Measurements from ENCODE around the gene SH3TC1.

SH3TC1 gene

DNA sequence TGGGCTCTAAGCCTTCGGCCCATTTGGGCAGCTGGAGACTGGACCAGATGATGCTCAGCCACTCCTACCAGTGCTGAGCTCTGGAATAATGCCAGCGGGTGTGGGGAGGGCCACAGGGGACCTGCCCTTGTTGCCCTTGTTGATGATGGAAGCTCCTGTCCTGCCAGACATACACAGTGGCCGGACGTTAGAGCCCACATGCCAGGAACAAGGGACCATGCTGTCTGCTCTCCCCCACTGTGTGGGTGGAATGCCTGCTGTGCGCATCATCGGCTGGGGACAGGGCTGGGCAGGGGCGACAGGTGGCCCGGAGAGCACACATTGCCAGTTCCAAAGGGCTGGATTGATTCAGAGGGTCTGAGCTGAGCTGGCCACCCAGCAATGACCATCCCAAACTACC is 42.5 kb upstream of the SH3TC1 start:
- Histone ChIP-seq H3K4me3 (ENCODE audit: insufficient read depth, low read depth, low read length, poor library complexity, severe bottlenecking) (no peak overlapping the region), H3K9me3 (ENCODE audit: control insufficient read depth, low read length) (no peaks in the 10 kb centered on the region), H3K4me1 (ENCODE audit: control insufficient read depth, insufficient read depth, low read length, poor library complexity, severe bottlenecking) (peaks cover 15% of the 10 kb centered on the region), H3K36me3 (ENCODE audit: control insufficient read depth, insufficient read depth, low read length) (no peaks in the 10 kb centered on the region), H3K27ac (ENCODE audit: insufficient read depth, low read length, poor library complexity, severe bottlenecking) (no peak overlapping the region), H3K27me3 (replicated peaks; ENCODE audit: control insufficient read depth, insufficient read depth, low read length, poor library complexity, severe bottlenecking) (no peaks in the 10 kb centered on the region)
- DNase-seq, result no peak

DNA sequence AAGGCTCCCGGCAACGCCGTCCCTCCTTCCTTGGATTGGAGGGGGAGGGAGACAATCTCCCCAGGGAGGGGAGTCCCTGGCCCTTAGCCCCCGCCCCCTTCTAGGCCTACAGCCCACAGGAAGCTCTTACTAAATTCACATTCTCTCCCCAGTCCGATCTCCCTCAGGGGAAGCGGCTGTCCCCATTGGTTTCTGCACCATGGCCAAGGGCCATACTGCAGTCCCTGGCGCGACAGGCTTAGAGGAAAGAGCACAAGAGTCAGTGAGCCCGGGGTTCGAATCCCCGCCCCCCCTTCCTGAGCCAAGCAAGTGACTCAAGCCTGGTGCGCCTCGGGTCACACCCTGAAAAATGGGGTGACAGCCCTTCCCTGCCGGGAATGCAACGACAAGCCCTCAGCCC is 41.6 kb upstream of the SH3TC1 start:
- no peak for DNase-seq
- no peaks in the 10 kb centered on the region for H3K9me3 ChIP-seq (ENCODE audit: control insufficient read depth, low read length)
- H3K27ac ChIP-seq (ENCODE audit: insufficient read depth, low read length, poor library complexity, severe bottlenecking), result no peak overlapping the region
- no peaks in the 10 kb centered on the region for H3K27me3 ChIP-seq (replicated peaks; ENCODE audit: control insufficient read depth, insufficient read depth, low read length, poor library complexity, severe bottlenecking)
- peaks cover 15% of the 10 kb centered on the region for H3K4me1 ChIP-seq (ENCODE audit: control insufficient read depth, insufficient read depth, low read length, poor library complexity, severe bottlenecking)
- no peaks in the 10 kb centered on the region for H3K36me3 ChIP-seq (ENCODE audit: control insufficient read depth, insufficient read depth, low read length)
- H3K4me3 ChIP-seq (ENCODE audit: insufficient read depth, low read depth, low read length, poor library complexity, severe bottlenecking), result peak overlapping the region; percentile 91

DNA sequence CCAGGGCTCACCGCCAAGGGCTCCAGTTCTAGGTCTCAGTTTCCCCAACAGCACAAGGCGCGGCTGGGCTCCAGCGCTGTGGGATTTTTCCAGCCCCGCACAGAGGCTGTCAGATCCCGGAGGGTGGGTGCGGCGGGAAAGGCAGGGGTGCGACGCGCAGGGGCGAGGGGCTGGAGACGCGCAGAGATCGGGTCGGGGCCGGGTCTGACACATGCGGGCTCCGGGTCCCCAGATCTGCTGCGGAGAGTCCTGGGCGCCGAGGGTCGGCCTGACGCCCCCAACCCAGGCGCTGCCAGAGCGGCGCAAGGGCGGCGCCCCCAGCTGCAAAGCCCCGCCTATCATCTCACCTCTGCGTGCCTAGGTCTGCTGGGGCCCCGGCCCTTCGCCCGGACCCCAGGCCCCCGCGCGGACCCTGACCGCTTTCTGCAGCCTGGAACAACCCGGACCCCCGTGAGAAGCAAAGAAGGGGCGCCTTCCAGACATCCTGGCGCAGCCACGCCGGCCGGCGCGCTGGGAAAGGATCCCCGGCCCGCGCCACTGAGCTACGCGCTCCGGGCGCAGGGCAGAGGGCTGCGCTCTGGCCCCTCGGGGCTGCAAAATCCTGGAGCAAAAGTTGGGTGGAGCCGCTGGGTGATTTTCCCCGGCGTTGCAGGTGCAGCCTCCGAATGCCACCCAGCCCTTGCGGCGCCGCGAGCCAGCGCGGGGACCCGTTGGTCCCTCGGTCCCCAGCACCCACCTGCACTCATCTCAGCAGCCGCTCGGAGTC is 41.0 kb upstream of the SH3TC1 start:
- H3K36me3 ChIP-seq (ENCODE audit: control insufficient read depth, insufficient read depth, low read length), result no peaks in the 10 kb centered on the region
- no peaks in the 10 kb centered on the region for H3K27me3 ChIP-seq (replicated peaks; ENCODE audit: control insufficient read depth, insufficient read depth, low read length, poor library complexity, severe bottlenecking)
- DNase-seq, result no peak
- H3K4me3 ChIP-seq (ENCODE audit: insufficient read depth, low read depth, low read length, poor library complexity, severe bottlenecking), result peak overlapping the region; percentile 91
- no peaks in the 10 kb centered on the region for H3K9me3 ChIP-seq (ENCODE audit: control insufficient read depth, low read length)
- peaks cover 15% of the 10 kb centered on the region for H3K4me1 ChIP-seq (ENCODE audit: control insufficient read depth, insufficient read depth, low read length, poor library complexity, severe bottlenecking)
- no peak overlapping the region for H3K27ac ChIP-seq (ENCODE audit: insufficient read depth, low read length, poor library complexity, severe bottlenecking)

DNA sequence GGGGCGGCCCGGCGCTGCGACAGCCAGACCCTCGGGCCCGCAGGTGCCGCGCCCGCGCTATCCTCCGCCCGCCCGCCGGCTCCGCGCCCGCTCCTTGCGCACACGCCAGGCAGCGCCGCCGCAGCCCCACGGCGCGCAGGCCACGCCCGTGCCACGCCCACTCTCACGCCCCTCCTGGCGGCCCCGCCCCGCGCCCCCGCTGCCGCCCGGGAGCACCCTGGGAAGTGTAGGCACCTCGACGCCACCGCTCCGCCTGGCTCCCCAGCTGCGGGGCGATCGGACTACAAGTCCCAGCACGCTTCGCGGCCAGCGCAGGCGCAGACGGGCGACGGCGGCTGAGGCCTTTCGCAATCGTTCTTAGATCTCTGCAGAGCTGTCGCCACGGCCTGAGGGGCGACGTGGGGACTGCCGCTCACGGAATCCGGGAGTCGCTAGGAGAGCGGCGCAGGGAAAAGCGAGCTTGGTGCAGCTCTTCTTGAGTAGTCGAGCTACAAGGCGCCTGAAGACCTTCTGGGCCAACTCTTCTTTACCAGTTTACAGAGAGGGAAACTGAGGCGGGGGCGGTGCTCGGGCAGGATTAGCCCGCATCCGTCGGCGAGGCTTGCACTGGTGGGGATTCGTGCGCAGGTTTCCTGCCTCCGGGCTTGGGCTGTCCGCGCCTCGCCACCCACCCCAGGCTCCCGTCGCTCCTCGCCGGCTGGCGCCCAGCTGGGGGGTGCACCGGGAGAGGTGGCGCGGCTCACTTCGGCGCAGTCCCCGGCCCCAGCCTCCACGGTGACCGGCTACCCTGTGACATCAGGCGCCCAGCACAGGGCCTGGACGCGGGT is 40.2 kb upstream of the SH3TC1 start, which contains the start of gene ABLIM2:
Gene ABLIM2 (minus strand): TSS at position 104 of the 827 bp plus-strand sequence. CDS start 124 bp downstream, outside the sequence.
- peak; percentile 98 for DNase-seq
- Histone ChIP-seq H3K4me1 (ENCODE audit: control insufficient read depth, insufficient read depth, low read length, poor library complexity, severe bottlenecking) (peaks cover 15% of the 10 kb centered on the region), H3K9me3 (ENCODE audit: control insufficient read depth, low read length) (no peaks in the 10 kb centered on the region), H3K27ac (ENCODE audit: insufficient read depth, low read length, poor library complexity, severe bottlenecking) (peak within 1 kb of the TSS; percentile 57), H3K36me3 (ENCODE audit: control insufficient read depth, insufficient read depth, low read length) (no peaks in the 10 kb centered on the region), H3K4me3 (ENCODE audit: insufficient read depth, low read depth, low read length, poor library complexity, severe bottlenecking) (peak within 1 kb of the TSS; percentile 91), H3K27me3 (replicated peaks; ENCODE audit: control insufficient read depth, insufficient read depth, low read length, poor library complexity, severe bottlenecking) (no peaks in the 10 kb centered on the region)

DNA sequence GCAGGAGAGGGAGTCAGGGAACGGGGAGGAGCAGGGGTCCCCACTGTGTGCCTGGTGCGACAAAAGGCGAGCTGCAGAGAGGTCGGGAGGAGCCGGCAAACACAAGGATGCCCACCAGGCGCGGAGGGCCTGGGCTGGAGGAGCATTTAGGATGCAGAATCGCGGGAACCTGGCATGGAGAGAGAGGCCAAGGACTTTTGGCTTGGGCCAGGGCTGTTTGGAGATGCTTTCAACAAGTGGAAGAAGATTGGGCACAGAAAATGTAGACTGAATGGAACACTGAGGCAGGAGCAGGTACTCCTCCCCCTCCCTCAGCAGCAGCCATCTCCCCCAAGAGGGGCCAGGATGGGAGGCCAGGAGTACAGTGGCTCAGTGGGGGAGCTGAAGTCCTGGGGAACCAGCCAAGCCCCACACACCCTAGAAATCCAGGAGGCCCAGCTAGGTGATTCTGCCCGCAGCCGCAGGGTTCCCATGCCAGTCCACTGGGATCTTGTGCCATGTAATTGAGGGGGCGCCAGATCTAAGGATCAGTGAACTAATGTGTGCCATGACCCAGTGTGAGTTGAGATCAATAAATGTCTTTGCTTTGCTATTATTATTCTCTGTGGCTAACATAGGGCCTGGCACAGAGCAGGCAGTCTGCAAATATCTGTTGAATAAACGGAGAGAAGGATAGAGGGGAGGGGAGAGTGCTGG is 39.4 kb upstream of the SH3TC1 start:
- Histone ChIP-seq H3K27me3 (replicated peaks; ENCODE audit: control insufficient read depth, insufficient read depth, low read length, poor library complexity, severe bottlenecking) (no peaks in the 10 kb centered on the region), H3K36me3 (ENCODE audit: control insufficient read depth, insufficient read depth, low read length) (no peaks in the 10 kb centered on the region), H3K27ac (ENCODE audit: insufficient read depth, low read length, poor library complexity, severe bottlenecking) (peak overlapping the region; percentile 57), H3K4me1 (ENCODE audit: control insufficient read depth, insufficient read depth, low read length, poor library complexity, severe bottlenecking) (peaks cover 15% of the 10 kb centered on the region), H3K4me3 (ENCODE audit: insufficient read depth, low read depth, low read length, poor library complexity, severe bottlenecking) (peak overlapping the region; percentile 85), H3K9me3 (ENCODE audit: control insufficient read depth, low read length) (no peaks in the 10 kb centered on the region)
- DNase-seq, result no peak

DNA sequence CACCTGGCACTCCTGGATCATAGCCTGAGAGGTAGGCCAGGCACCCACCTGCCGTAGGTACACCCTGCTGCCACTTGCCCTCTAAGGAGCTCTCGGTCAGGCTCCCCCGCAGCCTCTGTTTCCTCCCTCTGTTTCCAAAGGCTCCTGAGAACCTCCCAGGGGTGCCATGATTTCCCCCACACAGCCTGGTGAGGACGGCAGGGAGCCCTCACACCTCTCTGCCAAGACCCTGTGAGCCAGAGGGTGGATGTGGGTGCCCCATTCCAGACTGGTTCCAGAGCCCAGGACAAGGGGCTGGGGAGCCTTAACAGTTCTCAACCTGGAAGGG is 38.9 kb upstream of the SH3TC1 start:
- no peak overlapping the region for H3K4me3 ChIP-seq (ENCODE audit: insufficient read depth, low read depth, low read length, poor library complexity, severe bottlenecking)
- peaks cover 15% of the 10 kb centered on the region for H3K4me1 ChIP-seq (ENCODE audit: control insufficient read depth, insufficient read depth, low read length, poor library complexity, severe bottlenecking)

DNA sequence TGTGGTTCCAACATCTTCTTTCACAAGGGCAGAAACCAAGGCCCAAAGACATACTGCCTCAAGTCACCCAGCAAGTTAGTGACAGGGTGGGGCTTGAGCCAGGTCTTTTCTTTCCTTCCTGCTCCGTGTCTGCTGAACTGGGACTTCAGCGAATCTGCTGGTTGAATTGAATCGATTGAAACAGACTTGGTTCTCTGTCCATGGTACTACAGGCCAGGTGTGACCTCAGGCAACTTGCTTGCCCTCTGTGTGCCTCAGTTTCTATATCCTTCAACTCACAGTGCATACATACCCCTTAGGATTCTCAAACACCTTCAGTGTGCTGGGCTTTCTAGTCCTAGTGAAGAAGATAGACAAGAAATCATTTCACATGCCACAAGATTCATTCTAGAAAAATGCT is 38.5 kb upstream of the SH3TC1 start:
- H3K4me3 ChIP-seq (ENCODE audit: insufficient read depth, low read depth, low read length, poor library complexity, severe bottlenecking), result no peak overlapping the region
- no peaks in the 10 kb centered on the region for H3K9me3 ChIP-seq (ENCODE audit: control insufficient read depth, low read length)
- H3K36me3 ChIP-seq (ENCODE audit: control insufficient read depth, insufficient read depth, low read length), result no peaks in the 10 kb centered on the region
- peaks cover 15% of the 10 kb centered on the region for H3K4me1 ChIP-seq (ENCODE audit: control insufficient read depth, insufficient read depth, low read length, poor library complexity, severe bottlenecking)
- no peak overlapping the region for H3K27ac ChIP-seq (ENCODE audit: insufficient read depth, low read length, poor library complexity, severe bottlenecking)
- no peak for DNase-seq
- no peaks in the 10 kb centered on the region for H3K27me3 ChIP-seq (replicated peaks; ENCODE audit: control insufficient read depth, insufficient read depth, low read length, poor library complexity, severe bottlenecking)

More for the DNA sequence above, 38.9 kb upstream of the SH3TC1 start:
- H3K9me3 ChIP-seq (ENCODE audit: control insufficient read depth, low read length), result no peaks in the 10 kb centered on the region
- DNase-seq, result no peak
- no peak overlapping the region for H3K27ac ChIP-seq (ENCODE audit: insufficient read depth, low read length, poor library complexity, severe bottlenecking)
- no peaks in the 10 kb centered on the region for H3K27me3 ChIP-seq (replicated peaks; ENCODE audit: control insufficient read depth, insufficient read depth, low read length, poor library complexity, severe bottlenecking)
- no peaks in the 10 kb centered on the region for H3K36me3 ChIP-seq (ENCODE audit: control insufficient read depth, insufficient read depth, low read length)

DNA sequence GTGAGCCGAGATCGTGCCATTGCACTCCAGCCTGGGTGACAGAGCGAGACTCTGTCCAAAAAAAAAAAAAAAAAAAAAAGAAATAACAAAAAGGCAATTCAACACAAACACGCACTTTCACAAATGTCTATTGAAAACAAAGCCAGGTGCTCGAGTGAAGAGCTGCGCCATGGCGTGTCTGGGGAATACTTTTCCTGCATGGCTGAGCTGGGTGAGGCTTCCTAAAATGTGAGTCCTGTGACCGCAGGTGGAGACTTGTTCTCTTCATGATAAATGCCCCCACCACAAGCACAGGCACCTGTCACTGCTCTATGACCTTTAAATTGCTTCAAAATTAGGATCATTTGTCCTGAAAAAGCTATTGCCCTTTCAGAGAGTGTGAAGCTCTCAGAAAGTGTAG is 36.5 kb upstream of the SH3TC1 start:
- H3K27ac ChIP-seq (ENCODE audit: insufficient read depth, low read length, poor library complexity, severe bottlenecking), result no peak overlapping the region
- H3K27me3 ChIP-seq (replicated peaks; ENCODE audit: control insufficient read depth, insufficient read depth, low read length, poor library complexity, severe bottlenecking), result no peaks in the 10 kb centered on the region

DNA sequence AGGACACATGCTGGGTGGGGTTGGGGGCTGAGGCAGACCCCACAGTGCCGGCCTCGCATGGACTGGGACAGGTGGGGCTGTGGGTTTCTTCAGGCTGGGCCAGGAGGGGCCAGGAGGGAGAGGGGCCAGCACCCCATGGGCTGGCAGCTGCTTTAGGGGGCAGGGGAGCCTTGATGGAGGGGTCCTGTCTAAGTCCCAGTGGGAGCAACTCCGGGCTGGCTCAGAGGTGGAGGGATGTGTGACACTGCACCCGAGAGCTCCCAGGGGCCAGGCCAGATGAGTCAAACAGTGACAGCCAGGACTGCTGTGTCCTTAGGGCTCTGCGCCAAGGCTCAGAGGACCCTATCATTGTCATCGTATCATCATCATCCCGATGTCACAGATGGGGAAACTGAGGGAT is 36.1 kb upstream of the SH3TC1 start:
- no peak for DNase-seq
- H3K9me3 ChIP-seq (ENCODE audit: control insufficient read depth, low read length), result no peaks in the 10 kb centered on the region
- peaks cover 8% of the 10 kb centered on the region for H3K4me1 ChIP-seq (ENCODE audit: control insufficient read depth, insufficient read depth, low read length, poor library complexity, severe bottlenecking)
- H3K27me3 ChIP-seq (replicated peaks; ENCODE audit: control insufficient read depth, insufficient read depth, low read length, poor library complexity, severe bottlenecking), result no peaks in the 10 kb centered on the region
- no peak overlapping the region for H3K27ac ChIP-seq (ENCODE audit: insufficient read depth, low read length, poor library complexity, severe bottlenecking)
- no peak overlapping the region for H3K4me3 ChIP-seq (ENCODE audit: insufficient read depth, low read depth, low read length, poor library complexity, severe bottlenecking)
- H3K36me3 ChIP-seq (ENCODE audit: control insufficient read depth, insufficient read depth, low read length), result no peaks in the 10 kb centered on the region

More for the DNA sequence above, 36.5 kb upstream of the SH3TC1 start:
- H3K9me3 ChIP-seq (ENCODE audit: control insufficient read depth, low read length), result no peaks in the 10 kb centered on the region
- no peak for DNase-seq
- H3K36me3 ChIP-seq (ENCODE audit: control insufficient read depth, insufficient read depth, low read length), result no peaks in the 10 kb centered on the region
- no peak overlapping the region for H3K4me3 ChIP-seq (ENCODE audit: insufficient read depth, low read depth, low read length, poor library complexity, severe bottlenecking)
- peaks cover 12% of the 10 kb centered on the region for H3K4me1 ChIP-seq (ENCODE audit: control insufficient read depth, insufficient read depth, low read length, poor library complexity, severe bottlenecking)
